ENCODE data around the gene PSPN. TPM values are rescaled to one million over a fixed set of nuclear protein-coding genes. Genes with fewer than 3 reads are reported as not detected.

The PSPN gene
- total and polyA plus RNA-seq, 2 donors (not counting 1 experiment from before 2014, with no cell fraction given), result 1.1 to 3.0 TPM

- Histone ChIP-seq H3K4me1 (ENCODE audit: control insufficient read depth in 2 of 2, insufficient read depth in 2 of 2, low read length in 2 of 2) (peaks cover 9 to 12% of the 10 kb centered on the region in 2 donors), H3K27ac (ENCODE audit: low read length in 2 of 2) (no peak overlapping the region), H4K20me1 (ENCODE audit: control insufficient read depth, insufficient read depth, low read length, poor library complexity, severe bottlenecking) (no peaks in the 10 kb centered on the region), H3K4me3 (ENCODE audit: control extremely low read depth in 1 of 5, extremely low read depth in 1 of 5, insufficient read depth in 1 of 5, low read depth in 2 of 5, low read length in 4 of 5) (no peak overlapping the region), H3K4me2 (replicated peaks; ENCODE audit: low read depth, low read length, poor library complexity, severe bottlenecking) (no peak overlapping the region), H3K9me3 (ENCODE audit: control extremely low read depth in 1 of 3, control insufficient read depth in 2 of 3, insufficient read depth in 1 of 3, low read length in 2 of 3) (peaks cover 0 to 3% (median 0%) of the 10 kb centered on the region in 3 donors), H3K27me3 (replicated peaks in 1 of 4; ENCODE audit: control extremely low read depth in 1 of 4, control insufficient read depth in 3 of 4, insufficient read depth in 4 of 4, low read length in 3 of 4) (no peaks in the 10 kb centered on the region), H3K79me2 (ENCODE audit: control insufficient read depth, insufficient read depth, low read length) (no peaks in the 10 kb centered on the region), H2AFZ (ENCODE audit: insufficient read depth, low read depth, low read length, poor library complexity, severe bottlenecking) (no peak overlapping the region), H3K36me3 (replicated peaks in 1 of 2; ENCODE audit: control extremely low read depth in 1 of 2, control insufficient read depth in 1 of 2, extremely low read depth in 1 of 2, insufficient read depth in 2 of 2, low read length in 1 of 2) (peaks cover 0 to 9% of the 10 kb centered on the region in 2 experiments), H3K9ac (ENCODE audit: low read length) (no peak overlapping the region)
- POLR2A ChIA-PET, result interaction anchor here (0.6 kb wide), 1 partner anchor 544 kb away, joined by 3 read pairs; no protein-coding TSS in a partner anchor
- Mint-ChIP-seq H3K4me1 (peaks cover 11% of the 10 kb centered on the region), H3K4me3 (no peak overlapping the region), H3K27me3 (no peaks in the 10 kb centered on the region), H3K9me3 (ENCODE audit: insufficient read depth) (peaks cover 2% of the 10 kb centered on the region), H3K27ac (no peak overlapping the region)
- no peak for DNase-seq
- CTCF ChIA-PET, result no interaction called here
- WGBS (ENCODE audit: insufficient coverage), result 98% methylated on average over 23 of the region's 29 CpGs
- TF ChIP-seq CTCF (IDR thresholded peaks at IDR 0.05), result no peak
- intact Hi-C loops (cut with micrococcal nuclease), result loop anchor here (5.0 kb wide), 2 partner anchors 107 to 1653 kb away; partner anchors contain the start of genes DENND1C and DPP9
- ATAC-seq (ENCODE audit: low read depth), result no peak
These were observed 872 bp downstream of the PSPN start for GRCh38 chr19:6374711-6375410.

DNA sequence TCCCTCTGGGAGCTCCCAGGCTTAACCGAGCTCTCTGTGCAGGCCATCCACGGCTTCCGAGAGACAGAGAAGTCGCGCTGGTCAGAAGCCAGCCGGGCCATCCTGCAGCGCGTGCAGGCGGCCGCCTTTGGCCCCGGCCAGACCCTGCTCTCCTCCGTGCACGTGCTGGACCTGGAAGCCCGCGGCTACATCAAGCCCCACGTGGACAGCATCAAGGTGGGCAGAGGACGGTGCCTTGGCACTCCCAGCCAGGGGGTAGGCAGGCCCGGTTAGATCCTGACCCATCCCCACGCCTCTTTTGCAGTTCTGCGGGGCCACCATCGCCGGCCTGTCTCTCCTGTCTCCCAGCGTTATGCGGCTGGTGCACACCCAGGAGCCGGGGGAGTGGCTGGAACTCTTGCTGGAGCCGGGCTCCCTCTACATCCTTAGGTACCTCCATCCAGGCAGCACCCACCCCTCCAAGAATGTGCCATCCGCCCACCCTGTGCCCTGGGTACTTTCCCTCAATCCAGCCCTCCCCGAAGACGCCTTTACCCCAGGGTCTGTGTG, 1.5 kb downstream of the PSPN start:
- no peak overlapping the region for H3K27ac ChIP-seq (ENCODE audit: low read length in 2 of 2)
- H3K9me3 ChIP-seq (ENCODE audit: control extremely low read depth in 1 of 3, control insufficient read depth in 2 of 3, insufficient read depth in 1 of 3, low read length in 2 of 3), result no peaks in the 10 kb centered on the region
- H3K4me1 Mint-ChIP-seq, result peaks cover 11% of the 10 kb centered on the region
- POLR2A ChIA-PET, result interaction anchor here (2.5 to 3.6 kb wide), 2 partner anchors 13 to 19 kb away, joined by 14 to 25 read pairs; partner anchors contain the start of genes CLPP and GTF2F1
- ATAC-seq (ENCODE audit: low read depth) (no peak), DNase-seq (no peak)
- intact Hi-C loops (cut with micrococcal nuclease), result loop anchor here (5.0 kb wide), 2 partner anchors 108 to 1652 kb away; partner anchors contain the start of genes DENND1C and DPP9
- H4K20me1 ChIP-seq (ENCODE audit: control insufficient read depth, insufficient read depth, low read length, poor library complexity, severe bottlenecking), result no peaks in the 10 kb centered on the region
- no peak overlapping the region for H3K9ac ChIP-seq (ENCODE audit: low read length)
- CTCF ChIA-PET, result no interaction called here
- TF ChIP-seq CTCF (IDR thresholded peaks at IDR 0.05), result no peak
- no peak for TF ChIP-seq EZH2 (IDR thresholded peaks at IDR 0.05; ENCODE audit: borderline replicate concordance, insufficient read depth, low read depth, low read length, poor library complexity, severe bottlenecking)
- H3K4me3 ChIP-seq (ENCODE audit: control extremely low read depth in 1 of 5, extremely low read depth in 1 of 5, insufficient read depth in 1 of 5, low read depth in 2 of 5, low read length in 4 of 5), result peak overlapping the region in 1 of 5 experiments; percentile 96
- H3K4me3 Mint-ChIP-seq, result no peak overlapping the region
- H3K9me3 Mint-ChIP-seq (ENCODE audit: insufficient read depth), result no peaks in the 10 kb centered on the region
- no peak overlapping the region for H2AFZ ChIP-seq (ENCODE audit: insufficient read depth, low read depth, low read length, poor library complexity, severe bottlenecking)
- peak overlapping the region; percentile 94 for H3K4me2 ChIP-seq (replicated peaks; ENCODE audit: low read depth, low read length, poor library complexity, severe bottlenecking)
- peaks cover 0 to 3% of the 10 kb centered on the region in 2 experiments for H3K36me3 ChIP-seq (replicated peaks in 1 of 2; ENCODE audit: control extremely low read depth in 1 of 2, control insufficient read depth in 1 of 2, extremely low read depth in 1 of 2, insufficient read depth in 2 of 2, low read length in 1 of 2)
- WGBS (ENCODE audit: insufficient coverage), result 95% methylated on average over 29 of the region's 29 CpGs
- H3K79me2 ChIP-seq (ENCODE audit: control insufficient read depth, insufficient read depth, low read length), result no peaks in the 10 kb centered on the region
- no peaks in the 10 kb centered on the region for H3K27me3 Mint-ChIP-seq
- H3K27ac Mint-ChIP-seq, result no peak overlapping the region
- peaks cover 9 to 12% of the 10 kb centered on the region in 2 donors for H3K4me1 ChIP-seq (ENCODE audit: control insufficient read depth in 2 of 2, insufficient read depth in 2 of 2, low read length in 2 of 2)
- no peaks in the 10 kb centered on the region for H3K27me3 ChIP-seq (replicated peaks in 1 of 4; ENCODE audit: control extremely low read depth in 1 of 4, control insufficient read depth in 3 of 4, insufficient read depth in 4 of 4, low read length in 3 of 4)

Data from B cell (primary cell).